HepG2 (cell line): ENCODE data around the gene COL9A3. TPM values are rescaled to one million over a fixed set of nuclear protein-coding genes. Genes with fewer than 3 reads are reported as not detected.

Experiments
- ATAC-seq: fragments of 200-7000 bp; cut with Tn5 transposase; 3 replicates; pipeline ENCODE4 v1.9.1; 2020; ENCODE audit warnings: mild to moderate bottlenecking, moderate library complexity
- BruUV-seq: library from RNA; stranded (reverse); fragments of 400-500 nt; replicated peaks from 2 replicates; lab custom pipeline; 2021; lab: Mats Ljungman, UMichigan
- CTCF ChIA-PET: fragments of 300-600 bp; formaldehyde crosslinking; extraction: SDS; loops from one replicate; lab custom pipeline; 2021; ENCODE audit warnings: low total read pairs, inconsistent platforms, low intra/inter-chr PET ratio; lab: Yijun Ruan, JAX
- POLR2A ChIA-PET: fragments of 350-600 bp; sonication (Branson Sonifier 250); formaldehyde crosslinking; loops from one replicate; lab custom pipeline; 2020; ENCODE audit warnings: antibody characterized with exemption, inconsistent platforms; lab: Yijun Ruan, JAX
- DNase-seq: peaks from one replicate; pipeline ENCODE4 v3.0.0-alpha.2; 2015; ENCODE audit warnings: low spot score
- FAIRE-seq: peaks from 3 replicates; lab custom pipeline; 2011; peaks lifted over from hg19 to GRCh38; lab: Jason Lieb, UNC
- H2AFZ ChIP-seq: one replicate; pipeline ENCODE4 v1.6.1; 2011; ENCODE audit warnings: low read length, inconsistent platforms
- H3K27ac ChIP-seq: fragments of 300-600 bp; 3 replicates; pipeline ENCODE4 v1.8.0; 2011; ENCODE audit warnings: mixed run types, mild to moderate bottlenecking, mixed read lengths, low read length, inconsistent platforms; ENCODE audit not compliant: insufficient read depth; ENCODE audit errors: extremely low read length
- H3K27me3 ChIP-seq, 2 experiments: fragments of 200-600 bp in 1 of 2; 2 replicates in 1 of 2; 3 replicates in 1 of 2; pipeline versions ENCODE4 v1.6.0 to v1.8.0; 2011; ENCODE audit warnings: low read length in 2 of 2, mild to moderate bottlenecking in 2 of 2, moderate library complexity in 2 of 2, inconsistent platforms in 1 of 2; ENCODE audit not compliant: insufficient read depth in 2 of 2, control insufficient read depth in 1 of 2
- H3K36me3 ChIP-seq, 2 experiments: fragments of 200-600 bp in 1 of 2; replicated peaks in 1 of 2; 2 replicates in 1 of 2; 3 replicates in 1 of 2; pipeline versions ENCODE4 v1.5.1 to v1.8.0; 2011; ENCODE audit warnings: low read length in 2 of 2, inconsistent platforms in 1 of 2; ENCODE audit not compliant: insufficient read depth in 2 of 2, control insufficient read depth in 1 of 2
- H3K4me1 ChIP-seq: 2 replicates; pipeline ENCODE4 v1.5.1; 2012; ENCODE audit warnings: low read length, inconsistent platforms; ENCODE audit not compliant: insufficient read depth
- H3K4me2 ChIP-seq: 2 replicates; pipeline ENCODE4 v1.6.0; 2011; ENCODE audit warnings: low read depth, low read length, inconsistent platforms
- H3K4me3 ChIP-seq, 3 experiments: fragments of 200-600 bp in 1 of 3; sonication (generic), shearing (Covaris generic) in 1 of 3; replicated peaks in 1 of 3; 2 replicates each; pipeline ENCODE4 v1.5.1; 2011 to 2016; ENCODE audit warnings: low read length in 3 of 3, inconsistent platforms in 2 of 3, low read depth in 2 of 3, mild to moderate bottlenecking in 2 of 3, control low read depth in 1 of 3, mixed read lengths in 1 of 3; ENCODE audit not compliant: insufficient read depth in 1 of 3
- H3K79me2 ChIP-seq: one replicate; pipeline ENCODE4 v1.6.1; 2011; ENCODE audit warnings: low read length, inconsistent platforms; ENCODE audit not compliant: insufficient read depth
- H3K9ac ChIP-seq: 2 replicates; pipeline ENCODE4 v1.6.0; 2011; ENCODE audit warnings: mild to moderate bottlenecking, low read depth, low read length, inconsistent platforms; ENCODE audit not compliant: insufficient read depth
- H3K9me3 ChIP-seq: 2 replicates; pipeline ENCODE4 v1.5.1; 2012; ENCODE audit warnings: mild to moderate bottlenecking, low read length
- H4K20me1 ChIP-seq: 2 replicates; pipeline ENCODE4 v1.6.0; 2011; ENCODE audit warnings: inconsistent platforms, mild to moderate bottlenecking, low read length, moderate library complexity; ENCODE audit not compliant: insufficient read depth
- AGO2 ChIP-seq: fragments of 200-400 bp; formaldehyde crosslinking; optimal IDR thresholded peaks from 2 replicates; pipeline ENCODE3; 2017; ENCODE audit warnings: mild to moderate bottlenecking, low read depth, low read length, moderate library complexity
- CEBPB ChIP-seq: IDR thresholded peaks from 2 replicates; pipeline ENCODE4 v1.6.1; 2011; ENCODE audit warnings: low read depth, low read length, improper control_type of control experiment, borderline replicate concordance
- CEBPG ChIP-seq: IDR thresholded peaks from 2 replicates; pipeline ENCODE4 v1.6.1; 2016
- GABPB1 ChIP-seq: IDR thresholded peaks from 2 replicates; pipeline ENCODE4 v1.6.1; 2016; ENCODE audit warnings: mild to moderate bottlenecking, missing genetic modification reagents, moderate library complexity, missing compliant biosample characterization
- MBD4 ChIP-seq: IDR thresholded peaks from 2 replicates; pipeline ENCODE4 v1.6.1; 2012; ENCODE audit warnings: low read length, inconsistent platforms, borderline replicate concordance
- NFE2L1 ChIP-seq: sonication (generic); formaldehyde crosslinking; IDR thresholded peaks from 2 replicates; pipeline ENCODE4 v1.4.0; 2020; ENCODE audit warnings: missing genetic modification reagents, mild to moderate bottlenecking, borderline replicate concordance
- NFRKB ChIP-seq: fragments of 450-650 bp; IDR thresholded peaks from 2 replicates; pipeline ENCODE4 v1.6.1; 2017
- NONO ChIP-seq, 2 experiments: fragments of 450-650 bp in 1 of 2; sonication (generic) in 1 of 2; formaldehyde crosslinking in 1 of 2; IDR thresholded peaks in 1 of 2; conservative IDR thresholded peaks in 1 of 2; 2 replicates each; pipeline versions ENCODE4 v1.6.1 to v1.8.0; 2017 to 2022; ENCODE audit warnings: mild to moderate bottlenecking in 1 of 2, missing genetic modification reagents in 1 of 2, moderate library complexity in 1 of 2
- NR2F1 ChIP-seq, 2 experiments: fragments of 450-650 bp in 1 of 2; formaldehyde crosslinking in 1 of 2; IDR thresholded peaks; 2 replicates each; pipeline versions ENCODE4 v1.5.0 to v1.6.1; 2016 to 2020; ENCODE audit warnings: mild to moderate bottlenecking in 1 of 2, missing compliant biosample characterization in 1 of 2, missing genetic modification reagents in 1 of 2, moderate library complexity in 1 of 2
- NR2F6 ChIP-seq, 2 experiments: IDR thresholded peaks; 2 replicates each; pipeline ENCODE4 v1.6.1; 2016; ENCODE audit warnings: antibody characterized with exemption in 1 of 2, mild to moderate bottlenecking in 1 of 2
- PAF1 ChIP-seq: IDR thresholded peaks from 2 replicates; pipeline ENCODE4 v1.6.1; 2016; ENCODE audit warnings: missing genetic modification reagents, missing compliant biosample characterization
- PHF21A ChIP-seq: sonication (generic); formaldehyde crosslinking; IDR thresholded peaks from 2 replicates; pipeline ENCODE4 v1.5.0; 2020; ENCODE audit warnings: mild to moderate bottlenecking, missing genetic modification reagents
- POLR2A ChIP-seq, 2 experiments: IDR thresholded peaks; 2 replicates each; pipeline ENCODE4 v1.6.1; 2011; ENCODE audit warnings: low read depth in 2 of 2, low read length in 2 of 2, mild to moderate bottlenecking in 1 of 2, moderate library complexity in 1 of 2; ENCODE audit not compliant: insufficient read depth in 1 of 2
- POLR2AphosphoS5 ChIP-seq: IDR thresholded peaks from 2 replicates; pipeline ENCODE4 v1.6.1; 2012; ENCODE audit warnings: low read depth, low read length
- REL ChIP-seq: sonication (generic); formaldehyde crosslinking; conservative IDR thresholded peaks from 2 replicates; pipeline ENCODE4 v1.8.0; 2022; ENCODE audit warnings: mild to moderate bottlenecking, missing genetic modification reagents, moderate library complexity
- ZBTB7A ChIP-seq: sonication (generic); formaldehyde crosslinking; IDR thresholded peaks from 2 replicates; pipeline ENCODE4 v1.8.0; 2022; ENCODE audit warnings: mild to moderate bottlenecking, missing genetic modification reagents
- ZNF225 ChIP-seq: sonication (generic); formaldehyde crosslinking; IDR thresholded peaks from 2 replicates; pipeline ENCODE4 v1.4.0; 2020; ENCODE audit warnings: mild to moderate bottlenecking, missing genetic modification reagents
- ZNF326 ChIP-seq: sonication (generic); formaldehyde crosslinking; IDR thresholded peaks from 2 replicates; pipeline ENCODE4 v1.4.0; 2020; ENCODE audit warnings: missing genetic modification reagents, borderline replicate concordance
- ZNF530 ChIP-seq: sonication (generic); formaldehyde crosslinking; IDR thresholded peaks from 2 replicates; pipeline ENCODE4 v1.5.0; 2020; ENCODE audit warnings: low read depth, mild to moderate bottlenecking, missing genetic modification reagents
- ZNF703 ChIP-seq: sonication (generic); formaldehyde crosslinking; IDR thresholded peaks from 2 replicates; pipeline ENCODE4 v1.5.1; 2020; ENCODE audit warnings: missing genetic modification reagents, mild to moderate bottlenecking, moderate library complexity, borderline replicate concordance
- ZNF768 ChIP-seq: sonication (generic); formaldehyde crosslinking; IDR thresholded peaks from 2 replicates; pipeline ENCODE4 v1.4.0; 2020; ENCODE audit warnings: missing genetic modification reagents
- WGBS: methylation state at CpG from one replicate; pipeline ENCODE4 v1.1.6; 2017; ENCODE audit warnings: low lambda C conversion rate; 5-methylcytosine and 5-hydroxymethylcytosine counted together
- in situ Hi-C: cut with HindIII; loops from 2 replicates; pipeline ENCODE4 v1.10.0; 2017; ENCODE audit warnings: low pct_unique_long_range_greater_than_20kb; ENCODE audit not compliant: extremely low pct_ligation_motif_present
- intact Hi-C: fragments of 100-400 bp; cut with micrococcal nuclease; formaldehyde crosslinking; loops from one replicate; pipeline ENCODE4 v1.10.0; 2022; ENCODE audit not compliant: unreplicated experiment
- polyA plus RNA-seq, 8 experiments: library from polyadenylated mRNA; depleted of rRNA in 3 of 8; stranded (reverse) in 7 of 8; unstranded in 1 of 8; fragments of >200 nt; fragmentation: Illumina TruSeq in 4 of 8; extraction: Trizol in 4 of 8; gene quantifications; 2 replicates each; pipeline versions ENCODE4 v1.2.1 to v1.2.3, GENCODE V29; 2011 to 2016; ENCODE audit warnings: low read depth in 4 of 8, missing spikeins in 1 of 8, mixed read lengths in 1 of 8; ENCODE audit not compliant: insufficient read depth in 1 of 8
- total RNA-seq, 5 experiments: library from RNA; depleted of rRNA; stranded (reverse); fragments of >200 nt; fragmentation: Illumina TruSeq; extraction: Trizol; gene quantifications; 2 replicates each; pipeline ENCODE4 v1.2.3, GENCODE V29; 2016; ENCODE audit warnings: low read depth in 1 of 5
- TF ChIP-seq, protein P1 (sequence below): sonication (generic); formaldehyde crosslinking; IDR thresholded peaks from 2 replicates; pipeline ENCODE4; 2020; ENCODE audit warnings: missing genetic modification reagents, mild to moderate bottlenecking, borderline replicate concordance

COL9A3 gene
- total and polyA plus RNA-seq, 2 of the 13 experiments (the other 11 are each of a cell fraction or from before 2014, with no cell fraction given) = 155 to 204 TPM

DNA sequence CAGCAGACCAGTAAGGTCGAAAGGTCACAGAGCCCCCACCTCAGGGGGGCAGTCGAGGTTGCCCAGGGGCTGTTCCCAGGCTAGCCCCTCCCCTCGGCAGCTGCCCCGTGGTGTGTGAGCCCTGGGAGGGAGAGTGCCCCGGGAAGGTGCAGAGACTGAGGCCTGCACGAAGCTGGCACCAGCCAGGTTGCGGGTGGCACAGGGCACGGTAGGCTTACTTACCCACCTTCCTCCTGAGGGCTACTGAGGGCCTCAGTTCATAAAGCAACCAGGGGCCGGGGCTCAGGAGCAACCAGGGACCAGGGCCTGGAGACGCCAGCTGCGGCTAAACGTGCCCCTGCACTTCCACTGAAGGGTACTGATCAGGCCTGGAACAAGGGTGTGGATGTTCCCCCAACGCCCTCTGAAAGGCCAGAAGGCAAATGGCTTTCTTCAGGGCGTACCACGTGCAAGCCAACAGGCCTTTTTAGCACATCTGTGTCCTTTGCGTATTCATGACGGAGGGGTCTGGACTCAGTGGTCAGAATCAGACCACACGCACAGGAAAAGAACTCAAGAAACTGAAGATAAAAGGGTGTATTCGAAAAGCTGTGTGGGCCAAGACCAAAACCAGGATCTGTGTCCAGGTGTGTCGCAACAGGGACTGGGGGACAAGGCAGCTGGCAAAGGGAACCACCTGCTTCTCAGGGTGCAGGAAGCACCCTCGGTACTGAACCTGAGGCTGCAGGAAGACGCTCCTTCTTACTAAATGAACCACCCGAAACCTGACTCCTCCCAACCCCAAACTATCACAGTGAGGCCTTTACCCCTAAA is 69.3 kb downstream of the COL9A3 start:
- POLR2A ChIA-PET = interaction anchor here (2.4 kb wide), 1 partner anchor 11 kb away, joined by 8 read pairs; no protein-coding TSS in a partner anchor
- Histone ChIP-seq H4K20me1 (no peaks in the 10 kb centered on the region), H3K4me1 (peaks cover 15% of the 10 kb centered on the region), H3K4me2 (no peak overlapping the region), H2AFZ (no peak overlapping the region), H3K4me3 (no peak overlapping the region), H3K36me3 (peaks cover 26 to 47% of the 10 kb centered on the region in 2 experiments; a peak in 4 of 5 replicates), H3K9ac (no peak overlapping the region), H3K9me3 (no peaks in the 10 kb centered on the region), H3K27me3 (no peaks in the 10 kb centered on the region), H3K79me2 (no peaks in the 10 kb centered on the region), H3K27ac (no peak overlapping the region)
- no peak for DNase-seq
- WGBS = 94% methylated on average over 22 of the region's 23 CpGs
- intact Hi-C loops = no loop called here
- CTCF ChIA-PET = no interaction called here
- no peak for FAIRE-seq
- ATAC-seq = peak; percentile 1; the same call in 2 of the 3 replicates
- in situ Hi-C loops = no loop called here
- no TSS peak for BruUV-seq
- TF ChIP-seq NFRKB (no peak), ZNF530 (CRISPR knock-in tag) (no peak), NONO (IDR thresholded peaks at IDR 0.05) (no peak), NONO (CRISPR knock-in tag; conservative IDR thresholded peaks at IDR 0.05) (peak; percentile 3; the same call in 1 of the 2 replicates), POLR2AphosphoS5 (peak; percentile 26; the same call in 1 of the 2 replicates), AGO2 (peak; percentile 99), ZNF326 (peak; percentile 74; the same call in 1 of the 2 replicates), ZBTB7A (CRISPR knock-in tag) (0 out of 2 replicates have a peak, but pooled peaks have one; percentile 33), POLR2A (IDR thresholded peaks at IDR 0.05; ENCODE audit: insufficient read depth in 1 of 2, low read depth in 2 of 2, low read length in 2 of 2) (0 out of 4 replicates have a peak, but pooled peaks of 1 of the 2 experiments have one; percentile 50), NR2F6 (IDR thresholded peaks at IDR 0.05) (peak; percentile 49; the same call in 1 of the 2 replicates), NR2F6 (CRISPR knock-in tag; IDR thresholded peaks at IDR 0.05) (peak; percentile 55; the same call in 1 of the 2 replicates), CEBPB (peak; percentile 93), PHF21A (CRISPR knock-in tag) (no peak), ZNF703 (no peak), REL (CRISPR knock-in tag) (no peak), ZNF225 (peak; percentile 30; the same call in 1 of the 2 replicates), NR2F1 (CRISPR knock-in tag; IDR thresholded peaks at IDR 0.05) (peak; percentile 28 to 40; a peak in 1 of 4 replicates), CEBPG (CRISPR knock-in tag) (peak; percentile 53; the same call in 1 of the 2 replicates), ZNF768 (peak; percentile 27; the same call in 1 of the 2 replicates), GABPB1 (CRISPR knock-in tag) (peak; percentile 13; the same call in 1 of the 2 replicates), MBD4 (peak; percentile 31; the same call in 1 of the 2 replicates), NFE2L1 (CRISPR knock-in tag) (0 out of 2 replicates have a peak, but pooled peaks have one; percentile 21), PAF1 (0 out of 2 replicates have a peak, but pooled peaks have one; percentile 48)
- TF ChIP-seq, protein P1, sequence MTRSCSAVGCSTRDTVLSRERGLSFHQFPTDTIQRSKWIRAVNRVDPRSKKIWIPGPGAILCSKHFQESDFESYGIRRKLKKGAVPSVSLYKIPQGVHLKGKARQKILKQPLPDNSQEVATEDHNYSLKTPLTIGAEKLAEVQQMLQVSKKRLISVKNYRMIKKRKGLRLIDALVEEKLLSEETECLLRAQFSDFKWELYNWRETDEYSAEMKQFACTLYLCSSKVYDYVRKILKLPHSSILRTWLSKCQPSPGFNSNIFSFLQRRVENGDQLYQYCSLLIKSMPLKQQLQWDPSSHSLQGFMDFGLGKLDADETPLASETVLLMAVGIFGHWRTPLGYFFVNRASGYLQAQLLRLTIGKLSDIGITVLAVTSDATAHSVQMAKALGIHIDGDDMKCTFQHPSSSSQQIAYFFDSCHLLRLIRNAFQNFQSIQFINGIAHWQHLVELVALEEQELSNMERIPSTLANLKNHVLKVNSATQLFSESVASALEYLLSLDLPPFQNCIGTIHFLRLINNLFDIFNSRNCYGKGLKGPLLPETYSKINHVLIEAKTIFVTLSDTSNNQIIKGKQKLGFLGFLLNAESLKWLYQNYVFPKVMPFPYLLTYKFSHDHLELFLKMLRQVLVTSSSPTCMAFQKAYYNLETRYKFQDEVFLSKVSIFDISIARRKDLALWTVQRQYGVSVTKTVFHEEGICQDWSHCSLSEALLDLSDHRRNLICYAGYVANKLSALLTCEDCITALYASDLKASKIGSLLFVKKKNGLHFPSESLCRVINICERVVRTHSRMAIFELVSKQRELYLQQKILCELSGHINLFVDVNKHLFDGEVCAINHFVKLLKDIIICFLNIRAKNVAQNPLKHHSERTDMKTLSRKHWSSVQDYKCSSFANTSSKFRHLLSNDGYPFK (CRISPR knock-in tag) = 0 out of 2 replicates have a peak, but pooled peaks have one; percentile 22
